Bronchial smooth muscle cell (primary cell): ENCODE data around the gene SENP8. TPM values are rescaled to one million over a fixed set of nuclear protein-coding genes. Genes with fewer than 3 reads are reported as not detected.

ENCODE experiments used
- total RNA-seq: library from RNA; depleted of rRNA; stranded (reverse); fragments of >200 nt; gene quantifications from 2 replicates; pipeline ENCODE4 v1.2.1, GENCODE V29; 2014

Gene SENP8
- 1.2 and 2.2 TPM in 2 replicates for total RNA-seq

GRCh38 chr15:72118017-72118978 lies at the start of gene SENP8, which contains the start of gene MYO9A:
TSS of gene SENP8 (plus strand) at chr15:72118403. CDS start at chr15:72139624, 21,221 bp downstream.
TSS of gene MYO9A (minus strand) at chr15:72118150. CDS start at chr15:72046563, 71,587 bp downstream.

Other genes with a start within 250 kb of the SENP8 start
- 37.0 and 53.4 TPM in 2 replicates for gene MYO9A, start 253 bp upstream of the SENP8 start, total RNA-seq
- 0.09 and 0.16 TPM in 2 replicates for gene GRAMD2A, start 79.4 kb downstream of the SENP8 start, total RNA-seq
- 1,235 and 2,310 TPM in 2 replicates for gene PKM, start 112.8 kb downstream of the SENP8 start, total RNA-seq
- 12.3 and 18.1 TPM in 2 replicates for gene PARP6, start 154.2 kb downstream of the SENP8 start, total RNA-seq
- gene CELF6, start 201.8 kb downstream of the SENP8 start, total RNA-seq, result 0.26 and 0.47 TPM in 2 replicates